Progenitor cell of endocrine pancreas (in vitro differentiated cells): ENCODE data around the gene TCEAL5. TPM values are rescaled to one million over a fixed set of nuclear protein-coding genes. Genes with fewer than 3 reads are reported as not detected.
A peak's percentile ranks its signal among the peaks of the same experiment; 100 is the strongest.
"Not testable (repeated sequence)": the region's sequence is repeated elsewhere in the genome, so short reads cannot be mapped to it uniquely, and the experiment has no call there.

ENCODE experiments used
- DNase-seq: peaks from one replicate; pipeline ENCODE4 v3.0.0; 2021; ENCODE audit warnings: low spot score; ENCODE audit not compliant: unreplicated experiment
- H3K27ac Mint-ChIP-seq: 2 replicates; pipeline ENCODE4 v1.8.0; 2021; ENCODE audit warnings: mild to moderate bottlenecking, moderate library complexity, mixed read lengths
- H3K27me3 Mint-ChIP-seq: 2 replicates; pipeline ENCODE4 v1.8.0; 2021; ENCODE audit warnings: mixed read lengths
- H3K36me3 Mint-ChIP-seq: 2 replicates; pipeline ENCODE4 v1.8.0; 2022; ENCODE audit warnings: mixed read lengths; ENCODE audit not compliant: insufficient read depth
- H3K4me1 Mint-ChIP-seq: 2 replicates; pipeline ENCODE4 v1.8.0; 2021; ENCODE audit warnings: low read depth, mixed read lengths
- H3K4me3 Mint-ChIP-seq: 2 replicates; pipeline ENCODE4 v1.8.0; 2021; ENCODE audit warnings: low read depth, mild to moderate bottlenecking, moderate library complexity, mixed read lengths
- H3K9me3 Mint-ChIP-seq: 2 replicates; pipeline ENCODE4 v1.8.0; 2021; ENCODE audit warnings: low read depth, mixed read lengths
- long read RNA-seq: library from polyadenylated mRNA; unstranded; transcript quantifications from one replicate; pipeline ENCODE4 v2.0.0, GENCODE V29; 2020
- total RNA-seq: library from RNA; stranded (reverse); gene quantifications from 2 replicates; pipeline ENCODE4 v1.2.1, GENCODE V29; 2021
- TF ChIP-seq, protein P1 (sequence below): fragments of 200-600 bp; sonication (generic); IDR thresholded peaks from one replicate; pipeline ENCODE4 v1.5.0; 2021; ENCODE audit warnings: antibody characterized with exemption, mild to moderate bottlenecking; ENCODE audit not compliant: unreplicated experiment

Gene TCEAL5
- not detected in 2 replicates for total RNA-seq
- long read RNA-seq, result 0 reads

DNA sequence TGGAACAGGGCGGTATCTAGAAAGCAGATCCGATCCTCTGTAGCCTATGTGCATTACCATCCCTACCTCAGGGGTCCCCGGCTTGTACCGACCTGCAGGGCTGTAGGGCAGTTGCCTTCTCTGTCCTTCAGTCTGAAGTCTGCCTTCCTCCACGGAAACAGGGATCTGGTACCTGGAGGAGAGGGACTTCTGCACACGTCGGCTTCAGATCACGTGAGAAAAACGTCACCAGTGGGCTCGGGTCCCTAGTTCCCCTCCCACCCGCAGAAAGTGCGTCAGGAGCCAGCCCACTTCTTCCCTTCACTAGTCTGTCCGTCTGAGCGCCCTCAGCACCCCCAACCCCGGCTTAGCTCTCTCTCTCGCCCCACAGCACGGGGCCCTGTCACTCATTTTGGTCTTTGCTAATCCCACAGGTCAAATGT is at the start of gene TCEAL5:
Gene TCEAL5 (minus strand): TSS at position 170 of the 422 bp plus-strand sequence. CDS start 2,187 bp downstream, outside the sequence.
- DNase-seq, result no peak
- peaks cover 18% of the 10 kb centered on the region for H3K27me3 Mint-ChIP-seq
- H3K27ac Mint-ChIP-seq, result no peak within 1 kb of the TSS
- H3K4me3 Mint-ChIP-seq, result no peak within 1 kb of the TSS
- H3K36me3 Mint-ChIP-seq, result no peaks in the 10 kb centered on the region
- TF ChIP-seq, protein P1, sequence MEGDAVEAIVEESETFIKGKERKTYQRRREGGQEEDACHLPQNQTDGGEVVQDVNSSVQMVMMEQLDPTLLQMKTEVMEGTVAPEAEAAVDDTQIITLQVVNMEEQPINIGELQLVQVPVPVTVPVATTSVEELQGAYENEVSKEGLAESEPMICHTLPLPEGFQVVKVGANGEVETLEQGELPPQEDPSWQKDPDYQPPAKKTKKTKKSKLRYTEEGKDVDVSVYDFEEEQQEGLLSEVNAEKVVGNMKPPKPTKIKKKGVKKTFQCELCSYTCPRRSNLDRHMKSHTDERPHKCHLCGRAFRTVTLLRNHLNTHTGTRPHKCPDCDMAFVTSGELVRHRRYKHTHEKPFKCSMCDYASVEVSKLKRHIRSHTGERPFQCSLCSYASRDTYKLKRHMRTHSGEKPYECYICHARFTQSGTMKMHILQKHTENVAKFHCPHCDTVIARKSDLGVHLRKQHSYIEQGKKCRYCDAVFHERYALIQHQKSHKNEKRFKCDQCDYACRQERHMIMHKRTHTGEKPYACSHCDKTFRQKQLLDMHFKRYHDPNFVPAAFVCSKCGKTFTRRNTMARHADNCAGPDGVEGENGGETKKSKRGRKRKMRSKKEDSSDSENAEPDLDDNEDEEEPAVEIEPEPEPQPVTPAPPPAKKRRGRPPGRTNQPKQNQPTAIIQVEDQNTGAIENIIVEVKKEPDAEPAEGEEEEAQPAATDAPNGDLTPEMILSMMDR, result no peak
- peaks cover 19% of the 10 kb centered on the region for H3K9me3 Mint-ChIP-seq
- H3K4me1 Mint-ChIP-seq, result no peaks in the 10 kb centered on the region

DNA sequence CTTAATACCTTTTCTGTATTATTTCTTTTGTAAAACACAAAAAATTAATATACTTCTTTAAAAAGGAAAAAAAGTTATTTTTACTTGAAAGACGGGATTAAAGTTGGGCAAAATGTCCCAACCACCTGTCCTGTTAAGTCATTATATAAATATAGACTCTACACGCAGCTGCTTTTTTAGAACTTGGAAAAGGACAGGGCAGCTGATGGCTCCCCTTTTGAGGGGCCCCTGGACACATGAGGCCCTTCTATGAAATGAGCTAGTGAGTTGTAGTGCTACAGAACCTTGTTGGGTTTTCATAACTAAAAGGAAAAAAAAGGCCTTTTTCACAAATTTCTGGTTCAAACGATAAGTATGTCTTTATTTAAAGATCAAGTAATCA is 34.8 kb upstream of the TCEAL5 start:
- Mint-ChIP-seq H3K27me3 (no peaks in the 10 kb centered on the region), H3K4me3 (peak overlapping the region; percentile 80), H3K27ac (no peak overlapping the region), H3K4me1 (peaks cover 2% of the 10 kb centered on the region), H3K36me3 (peaks cover 2% of the 10 kb centered on the region), H3K9me3 (peaks cover 4% of the 10 kb centered on the region)
- TF ChIP-seq, protein P1, result no peak
- no peak for DNase-seq

- TF ChIP-seq, protein P1, result no peak
- peak within 1 kb of the TSS; percentile 79 for H3K27ac Mint-ChIP-seq
- peak within 1 kb of the TSS; percentile 80 for H3K4me3 Mint-ChIP-seq
- peak; percentile 65 for DNase-seq
- H3K36me3 Mint-ChIP-seq, result peaks cover 2% of the 10 kb centered on the region
- H3K27me3 Mint-ChIP-seq, result no peaks in the 10 kb centered on the region
- H3K9me3 Mint-ChIP-seq, result peaks cover 8% of the 10 kb centered on the region
- H3K4me1 Mint-ChIP-seq, result peaks cover 2% of the 10 kb centered on the region
Observed at GRCh38 chrX:103310555-103311398, 34.2 kb upstream of the TCEAL5 start, which contains the start of gene BEX2. TSS of gene BEX2 (minus strand) at chrX:103310990. CDS start at chrX:103309976, 1,014 bp downstream.

DNA sequence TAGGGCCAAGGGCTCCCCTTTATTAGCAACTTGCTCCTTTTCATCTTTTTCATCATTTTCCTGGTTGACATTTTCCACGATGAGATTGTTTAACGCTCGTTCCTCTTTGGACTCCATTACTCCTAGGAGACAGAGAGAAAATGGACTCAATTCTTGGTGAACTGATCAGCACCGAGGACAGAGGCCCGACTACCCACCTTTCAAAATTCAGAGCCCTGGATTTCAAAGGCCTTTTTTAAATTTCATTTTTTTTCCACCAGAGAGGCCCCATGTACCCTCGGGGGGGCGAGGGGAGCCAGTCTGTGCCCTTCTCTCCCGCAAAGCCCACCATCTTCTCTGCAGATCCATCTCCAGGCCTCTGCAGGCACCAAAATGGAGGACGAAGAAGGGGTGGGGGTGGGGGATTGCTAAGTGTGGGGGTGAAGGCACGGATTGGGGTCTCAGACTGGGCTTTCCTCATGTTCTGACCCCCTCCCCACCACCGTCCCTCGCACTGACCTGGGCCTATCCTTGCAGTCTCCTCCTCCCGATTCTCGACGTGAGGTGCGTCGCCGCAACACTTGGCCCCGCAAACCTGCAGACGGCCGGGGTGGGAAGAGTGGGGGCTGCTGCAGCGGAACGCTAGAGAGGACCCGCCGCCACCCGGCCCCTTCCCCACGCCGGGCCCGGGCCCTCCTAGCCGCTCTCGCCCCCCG is 33.5 kb upstream of the TCEAL5 start:
- Mint-ChIP-seq H3K36me3 (peaks cover 2% of the 10 kb centered on the region), H3K4me3 (peak overlapping the region; percentile 80), H3K27me3 (no peaks in the 10 kb centered on the region), H3K9me3 (peaks cover 8% of the 10 kb centered on the region), H3K27ac (no peak overlapping the region), H3K4me1 (peaks cover 2% of the 10 kb centered on the region)
- no peak for DNase-seq
- TF ChIP-seq, protein P1, result no peak

DNA sequence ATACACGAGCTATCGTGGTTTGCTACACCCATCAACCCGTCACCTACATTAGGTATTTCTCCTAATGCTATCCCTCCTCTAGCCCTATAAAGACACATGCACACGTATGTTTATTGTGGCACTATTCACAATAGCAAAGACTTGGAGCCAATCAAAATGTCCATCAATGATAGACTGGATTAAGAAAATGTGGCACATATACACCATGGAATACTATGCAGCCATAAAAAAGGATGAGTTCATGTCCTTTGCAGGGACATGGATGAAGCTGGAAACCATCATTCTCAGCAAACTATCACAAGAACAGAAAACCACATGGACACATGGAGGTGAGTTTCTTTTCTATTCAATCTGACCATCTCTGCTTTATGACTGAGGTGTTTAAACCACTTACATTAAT is 29.1 kb upstream of the TCEAL5 start:
- not testable (repeated sequence) for H3K4me3 Mint-ChIP-seq, H3K4me1 Mint-ChIP-seq, H3K36me3 Mint-ChIP-seq, DNase-seq, H3K27me3 Mint-ChIP-seq, H3K27ac Mint-ChIP-seq
- peaks cover 12% of the 10 kb centered on the region for H3K9me3 Mint-ChIP-seq
